ENCODE results near the gene AFTPH. TPM values are rescaled to one million over a fixed set of nuclear protein-coding genes. Genes with fewer than 3 reads are reported as not detected.

AFTPH gene
- total RNA-seq, 1 donor from 2014 or later: 16.0 TPM

DNA sequence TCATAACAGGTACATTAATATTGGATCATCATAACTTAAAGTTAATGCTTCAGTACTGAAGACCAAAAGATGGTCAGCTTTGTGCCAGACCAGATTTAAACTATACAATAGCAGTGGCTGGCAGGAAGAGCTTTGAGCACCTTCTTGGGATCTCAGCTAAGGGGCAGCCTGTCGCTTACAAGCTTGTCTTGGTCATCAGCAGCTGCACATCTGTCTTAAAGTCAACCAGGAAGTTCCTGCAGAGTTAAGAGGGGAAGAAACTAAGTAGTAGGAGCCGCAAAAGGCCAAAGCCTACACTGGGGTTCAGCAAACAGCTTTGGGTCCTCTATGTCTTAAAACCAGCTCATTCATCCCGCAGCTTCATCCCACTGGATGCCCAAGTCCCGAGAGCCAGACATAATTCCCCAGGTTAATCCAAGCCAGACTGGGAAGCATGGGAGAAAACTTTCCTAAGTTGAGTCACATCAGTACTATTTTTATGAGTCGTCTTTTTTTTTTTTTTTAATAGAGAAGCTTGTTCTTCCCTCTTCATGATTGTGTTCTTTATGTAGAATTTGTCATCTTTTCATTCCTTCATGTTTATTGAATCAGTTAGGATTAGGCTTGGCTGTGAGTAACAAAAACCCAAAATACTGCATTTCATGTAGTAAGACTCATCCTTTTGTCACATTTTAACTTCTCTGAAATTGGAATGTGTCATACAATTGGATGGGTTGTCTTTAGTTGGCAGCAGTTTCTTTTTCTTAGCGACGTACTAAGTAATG, 70.3 kb downstream of the AFTPH start:
- H3K9me3 Mint-ChIP-seq (ENCODE audit: unreplicated experiment): no peaks in the 10 kb centered on the region

DNA sequence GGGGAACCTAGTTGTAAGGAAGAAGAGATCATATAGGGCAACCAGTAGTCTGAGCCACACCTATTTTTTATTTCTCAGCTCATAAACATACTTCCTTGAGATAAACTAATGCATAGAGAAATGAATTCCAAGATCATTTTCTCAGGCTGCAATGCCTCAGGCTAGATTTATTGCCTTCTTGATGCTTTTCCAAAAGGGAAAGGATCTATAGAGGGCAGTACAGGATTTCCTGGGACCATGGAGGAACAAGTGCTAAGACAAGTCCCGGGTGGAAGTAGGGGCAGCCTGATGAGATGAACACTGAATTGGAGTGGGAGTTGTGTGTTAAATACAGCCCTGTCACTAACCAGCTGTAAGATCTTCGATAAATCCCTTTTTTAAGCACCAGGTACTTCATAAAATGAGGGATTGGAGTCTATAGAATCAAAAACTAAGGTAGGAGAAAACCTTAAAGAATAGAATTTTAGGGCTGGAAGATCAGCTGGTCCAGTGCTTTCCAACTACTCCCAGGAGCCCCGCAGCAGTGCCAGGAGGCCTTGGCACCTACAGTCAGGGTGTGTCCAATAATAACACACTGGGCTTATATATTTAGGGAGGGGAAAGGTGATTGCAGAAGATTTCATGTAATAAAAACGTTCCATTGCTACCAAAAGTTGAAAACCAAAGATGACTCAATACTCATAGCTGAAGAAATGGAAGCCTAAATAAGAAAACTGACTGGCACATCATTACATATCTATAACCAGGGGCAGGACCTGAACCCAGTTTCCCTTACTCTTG, 71.5 kb downstream of the AFTPH start:
- H3K36me3 ChIP-seq (ENCODE audit: insufficient read depth, low read length): peaks cover 6% of the 10 kb centered on the region
- H3K27me3 ChIP-seq (ENCODE audit: insufficient read depth, low read length): peaks cover 24% of the 10 kb centered on the region
- peak; percentile 20 for DNase-seq (ENCODE audit: low read depth)
- Mint-ChIP-seq H3K27ac (ENCODE audit: unreplicated experiment) (no peak overlapping the region), H3K4me1 (ENCODE audit: low read depth, unreplicated experiment) (peaks cover 9% of the 10 kb centered on the region), H3K27me3 (ENCODE audit: low read depth, unreplicated experiment) (peaks cover 19% of the 10 kb centered on the region), H3K9me3 (ENCODE audit: unreplicated experiment) (no peaks in the 10 kb centered on the region), H3K4me3 (ENCODE audit: unreplicated experiment) (no peak overlapping the region), H3K36me3 (ENCODE audit: low read depth, unreplicated experiment) (peaks cover 2% of the 10 kb centered on the region)
- H2AFZ ChIP-seq (ENCODE audit: low read depth, low read length): no peak overlapping the region
- no peak overlapping the region for H3K4me3 ChIP-seq (ENCODE audit: insufficient read depth, low read depth, low read length)
- H3K9ac ChIP-seq (ENCODE audit: low read length): no peak overlapping the region
- no peaks in the 10 kb centered on the region for H4K20me1 ChIP-seq (ENCODE audit: insufficient read depth, low read length)
- no peaks in the 10 kb centered on the region for H3K79me2 ChIP-seq (ENCODE audit: insufficient read depth, low read length)
- no peaks in the 10 kb centered on the region for H3K9me3 ChIP-seq (ENCODE audit: insufficient read depth, low read depth, low read length)
- H3K4me1 ChIP-seq (ENCODE audit: insufficient read depth, low read length): peaks cover 6% of the 10 kb centered on the region
- no peak overlapping the region for H3K27ac ChIP-seq (ENCODE audit: low read depth, low read length)
- H3K4me2 ChIP-seq (ENCODE audit: low read length): no peak overlapping the region
- FAIRE-seq: no peak
- TF ChIP-seq, protein P1, sequence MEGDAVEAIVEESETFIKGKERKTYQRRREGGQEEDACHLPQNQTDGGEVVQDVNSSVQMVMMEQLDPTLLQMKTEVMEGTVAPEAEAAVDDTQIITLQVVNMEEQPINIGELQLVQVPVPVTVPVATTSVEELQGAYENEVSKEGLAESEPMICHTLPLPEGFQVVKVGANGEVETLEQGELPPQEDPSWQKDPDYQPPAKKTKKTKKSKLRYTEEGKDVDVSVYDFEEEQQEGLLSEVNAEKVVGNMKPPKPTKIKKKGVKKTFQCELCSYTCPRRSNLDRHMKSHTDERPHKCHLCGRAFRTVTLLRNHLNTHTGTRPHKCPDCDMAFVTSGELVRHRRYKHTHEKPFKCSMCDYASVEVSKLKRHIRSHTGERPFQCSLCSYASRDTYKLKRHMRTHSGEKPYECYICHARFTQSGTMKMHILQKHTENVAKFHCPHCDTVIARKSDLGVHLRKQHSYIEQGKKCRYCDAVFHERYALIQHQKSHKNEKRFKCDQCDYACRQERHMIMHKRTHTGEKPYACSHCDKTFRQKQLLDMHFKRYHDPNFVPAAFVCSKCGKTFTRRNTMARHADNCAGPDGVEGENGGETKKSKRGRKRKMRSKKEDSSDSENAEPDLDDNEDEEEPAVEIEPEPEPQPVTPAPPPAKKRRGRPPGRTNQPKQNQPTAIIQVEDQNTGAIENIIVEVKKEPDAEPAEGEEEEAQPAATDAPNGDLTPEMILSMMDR (IDR thresholded peaks at IDR 0.05; ENCODE audit: insufficient read depth, low read depth, low read length): no peak
- no peak for TF ChIP-seq EZH2 (IDR thresholded peaks at IDR 0.05; ENCODE audit: insufficient read depth, low read length)

More for the DNA sequence above, 70.3 kb downstream of the AFTPH start:
- H3K9me3 ChIP-seq (ENCODE audit: insufficient read depth, low read depth, low read length): no peaks in the 10 kb centered on the region
- Mint-ChIP-seq H3K27ac (ENCODE audit: unreplicated experiment) (peak overlapping the region; percentile 30), H3K4me1 (ENCODE audit: low read depth, unreplicated experiment) (peaks cover 9% of the 10 kb centered on the region), H3K36me3 (ENCODE audit: low read depth, unreplicated experiment) (peaks cover 2% of the 10 kb centered on the region), H3K4me3 (ENCODE audit: unreplicated experiment) (peak overlapping the region; percentile 25), H3K27me3 (ENCODE audit: low read depth, unreplicated experiment) (peaks cover 14% of the 10 kb centered on the region)
- no peak overlapping the region for H2AFZ ChIP-seq (ENCODE audit: low read depth, low read length)
- no peak overlapping the region for H3K4me3 ChIP-seq (ENCODE audit: insufficient read depth, low read depth, low read length)
- H3K27me3 ChIP-seq (ENCODE audit: insufficient read depth, low read length): peaks cover 18% of the 10 kb centered on the region
- no peak overlapping the region for H3K27ac ChIP-seq (ENCODE audit: low read depth, low read length)
- no peak overlapping the region for H3K9ac ChIP-seq (ENCODE audit: low read length)
- peaks cover 6% of the 10 kb centered on the region for H3K36me3 ChIP-seq (ENCODE audit: insufficient read depth, low read length)
- FAIRE-seq (no peak), DNase-seq (ENCODE audit: low read depth) (peak; percentile 42)
- H3K79me2 ChIP-seq (ENCODE audit: insufficient read depth, low read length): no peaks in the 10 kb centered on the region
- no peak for TF ChIP-seq EZH2 (IDR thresholded peaks at IDR 0.05; ENCODE audit: insufficient read depth, low read length)
- TF ChIP-seq, protein P1 (IDR thresholded peaks at IDR 0.05; ENCODE audit: insufficient read depth, low read depth, low read length): no peak
- peak overlapping the region; percentile 21 for H3K4me2 ChIP-seq (ENCODE audit: low read length)
- no peaks in the 10 kb centered on the region for H4K20me1 ChIP-seq (ENCODE audit: insufficient read depth, low read length)
- peaks cover 6% of the 10 kb centered on the region for H3K4me1 ChIP-seq (ENCODE audit: insufficient read depth, low read length)

All from astrocyte (in vitro differentiated cells and primary cell).